HCT116 (cell line): ENCODE measurements around the gene POLA1. TPM values are rescaled to one million over a fixed set of nuclear protein-coding genes. Genes with fewer than 3 reads are reported as not detected.

Experiments
- ATAC-seq: fragments of 200-7000 bp; cut with Tn5 transposase; 2 replicates; pipeline ENCODE4 v1.9.1; 2020; ENCODE audit warnings: mild to moderate bottlenecking, moderate library complexity
- BruUV-seq: library from RNA; stranded (reverse); fragments of 400-500 nt; replicated peaks from 2 replicates; lab custom pipeline; 2021; lab: Mats Ljungman, UMichigan
- CTCF ChIA-PET: fragments of 300-600 bp; sonication (Branson Sonifier 250); formaldehyde crosslinking; loops from one replicate; lab custom pipeline; 2021; ENCODE audit warnings: antibody characterized with exemption; lab: Charles Lee
- POLR2A ChIA-PET: fragments of 300-600, 350-600 bp; sonication (Branson Sonifier 250); formaldehyde crosslinking; loops from one replicate; lab custom pipeline; 2021; ENCODE audit warnings: antibody characterized with exemption; lab: Charles Lee
- RAD21 ChIA-PET, 2 experiments: fragments of 300-600 bp; sonication (Branson Sonifier 250); formaldehyde crosslinking; loops; one replicate each; lab custom pipeline; 2023; ENCODE audit warnings: low total read pairs in 2 of 2; ENCODE audit not compliant: uncharacterized antibody in 2 of 2, unreplicated experiment in 2 of 2, low non-redundant PET in 1 of 2; lab: Charles Lee
- DNase-seq: peaks from one replicate; pipeline ENCODE4 v3.0.0-alpha.2; 2010; ENCODE audit warnings: low read depth, low spot score
- H2AFZ ChIP-seq: fragments of 200-600 bp; shearing (Covaris generic), sonication (generic); 2 replicates; pipeline ENCODE4 v1.6.1; 2017; ENCODE audit warnings: low read depth, mixed run types, mixed read lengths, antibody characterized with exemption, low read length; ENCODE audit not compliant: poor library complexity, severe bottlenecking
- H3K27ac ChIP-seq: 2 replicates; pipeline ENCODE4 v1.5.1; 2012; ENCODE audit warnings: low read depth, low read length
- H3K27me3 ChIP-seq: fragments of 200-600 bp; sonication (generic); 2 replicates; pipeline ENCODE4 v1.6.1; 2016; ENCODE audit warnings: mixed run types, low read length, mixed read lengths; ENCODE audit not compliant: insufficient read depth
- H3K36me3 ChIP-seq, 2 experiments: fragments of 200-500 bp in 1 of 2; fragments of 200-600 bp in 1 of 2; sonication (Bioruptor generic) in 1 of 2; sonication (generic) in 1 of 2; 2 replicates each; pipeline versions ENCODE4 v1.5.1 to v1.6.1; 2014 to 2016; ENCODE audit warnings: low read length in 2 of 2, inconsistent platforms in 1 of 2, mixed read lengths in 1 of 2, mixed run types in 1 of 2; ENCODE audit not compliant: insufficient read depth in 2 of 2, control insufficient read depth in 1 of 2
- H3K4me1 ChIP-seq, 2 experiments: fragments of 200-600 bp in 1 of 2; sonication (generic) in 1 of 2; 2 replicates each; pipeline versions ENCODE4 v1.5.1 to v1.6.1; 2012 to 2017; ENCODE audit warnings: low read length in 2 of 2, inconsistent platforms in 1 of 2, mild to moderate bottlenecking in 1 of 2, mixed read lengths in 1 of 2, mixed run types in 1 of 2, moderate library complexity in 1 of 2; ENCODE audit not compliant: insufficient read depth in 2 of 2, control insufficient read depth in 1 of 2
- H3K4me2 ChIP-seq: fragments of 200-600 bp; sonication (generic); 2 replicates; pipeline ENCODE4 v1.6.1; 2017; ENCODE audit warnings: mixed run types, low read length, mixed read lengths
- H3K4me3 ChIP-seq, 2 experiments: fragments of 200-600 bp in 1 of 2; sonication (generic) in 1 of 2; replicated peaks in 1 of 2; 2 replicates each; pipeline ENCODE4 v1.5.1; 2011 to 2016; ENCODE audit warnings: low read length in 2 of 2, control low read depth in 1 of 2, low read depth in 1 of 2, mild to moderate bottlenecking in 1 of 2, mixed read lengths in 1 of 2, mixed run types in 1 of 2
- H3K79me2 ChIP-seq: fragments of 200-600 bp; sonication (generic); 2 replicates; pipeline ENCODE4 v1.6.1; 2017; ENCODE audit warnings: mild to moderate bottlenecking, mixed run types, low read length, moderate library complexity, mixed read lengths; ENCODE audit not compliant: insufficient read depth
- H3K9ac ChIP-seq: fragments of 200-600 bp; sonication (generic); 2 replicates; pipeline ENCODE4 v1.6.1; 2016; ENCODE audit warnings: low read length, mixed read lengths
- H3K9me2 ChIP-seq: fragments of 200-600 bp; sonication (generic), shearing (Covaris generic); 2 replicates; pipeline ENCODE4 v1.6.1; 2017; ENCODE audit warnings: mixed run types, mild to moderate bottlenecking, moderate library complexity; ENCODE audit not compliant: insufficient read depth
- H3K9me3 ChIP-seq, 2 experiments: fragments of 200-500 bp in 1 of 2; fragments of 200-600 bp in 1 of 2; sonication (Bioruptor generic) in 1 of 2; sonication (generic) in 1 of 2; 2 replicates each; pipeline ENCODE4 v1.6.1; 2014 to 2017; ENCODE audit warnings: low read length in 2 of 2, mixed read lengths in 2 of 2, inconsistent platforms in 1 of 2, low read depth in 1 of 2, mild to moderate bottlenecking in 1 of 2, mixed run types in 1 of 2, moderate library complexity in 1 of 2; ENCODE audit not compliant: control insufficient read depth in 1 of 2, insufficient read depth in 1 of 2
- H4K20me1 ChIP-seq: fragments of 200-600 bp; sonication (generic), shearing (Covaris generic); 2 replicates; pipeline ENCODE4 v1.6.1; 2017; ENCODE audit warnings: mixed run types, mild to moderate bottlenecking, moderate library complexity; ENCODE audit not compliant: insufficient read depth
- ATF3 ChIP-seq: IDR thresholded peaks from 2 replicates; pipeline ENCODE4 v1.6.1; 2012
- CEBPB ChIP-seq: IDR thresholded peaks from 2 replicates; pipeline ENCODE4 v1.6.1; 2012; ENCODE audit warnings: low read depth
- CTCF ChIP-seq, 3 experiments: fragments of 200-600 bp in 1 of 3; sonication (generic) in 1 of 3; IDR thresholded peaks in 2 of 3; conservative IDR thresholded peaks in 1 of 3; 2 replicates each; pipeline ENCODE4 v1.5.1; 2012 to 2017; ENCODE audit warnings: low read depth in 2 of 3, low read length in 2 of 3, antibody characterized with exemption in 1 of 3, borderline replicate concordance in 1 of 3, control low read depth in 1 of 3, mild to moderate bottlenecking in 1 of 3, mixed read lengths in 1 of 3, mixed run types in 1 of 3, moderate library complexity in 1 of 3; ENCODE audit not compliant: insufficient read depth in 1 of 3
- POLR2AphosphoS5 ChIP-seq: IDR thresholded peaks from 2 replicates; pipeline ENCODE4 v1.6.1; 2011; ENCODE audit warnings: mild to moderate bottlenecking, low read depth, low read length, moderate library complexity
- REST ChIP-seq: IDR thresholded peaks from 2 replicates; pipeline ENCODE4 v1.6.1; 2012; ENCODE audit warnings: low read depth
- TCF7L2 ChIP-seq: IDR thresholded peaks from 2 replicates; pipeline ENCODE4 v1.7.0; 2011; ENCODE audit warnings: borderline replicate concordance, inconsistent platforms; ENCODE audit not compliant: insufficient read depth, insufficient read length; ENCODE audit errors: extremely low read depth
- ZNF274 ChIP-seq: fragments of 200-500 bp; sonication (Bioruptor generic); IDR thresholded peaks from 2 replicates; pipeline ENCODE4 v1.6.1; 2014; ENCODE audit warnings: mild to moderate bottlenecking, low read depth, low read length, inconsistent platforms
- intact Hi-C: fragments of 100-400 bp; cut with micrococcal nuclease; formaldehyde crosslinking; loops from 2 replicates; pipeline ENCODE4 v1.10.0; 2022
- total RNA-seq: library from RNA; stranded (reverse); gene quantifications from one replicate; pipeline ENCODE4 v1.2.1, GENCODE V29; 2021; ENCODE audit not compliant: unreplicated experiment

Gene POLA1
- total RNA-seq, 1 experiment from 2014 or later, result 27.0 TPM

- Histone ChIP-seq H3K9me2 (no peaks in the 10 kb centered on the region), H2AFZ (no peak overlapping the region), H3K4me2 (no peak overlapping the region), H3K9me3 (no peaks in the 10 kb centered on the region), H3K27me3 (no peaks in the 10 kb centered on the region), H3K79me2 (no peaks in the 10 kb centered on the region), H3K27ac (no peak overlapping the region), H4K20me1 (no peaks in the 10 kb centered on the region), H3K36me3 (no peaks in the 10 kb centered on the region), H3K4me3 (no peak overlapping the region), H3K9ac (no peak overlapping the region), H3K4me1 (no peaks in the 10 kb centered on the region)
- ChIA-PET CTCF (no interaction called here), RAD21 (no interaction called here), POLR2A (no interaction called here)
- intact Hi-C loops, result no loop called here
- DNase-seq, result no peak
- no TSS peak for BruUV-seq
- TF ChIP-seq CTCF (IDR thresholded peaks at IDR 0.05 in 2 of 3, conservative IDR thresholded peaks at IDR 0.05 in 1 of 3; ENCODE audit: borderline replicate concordance in 1 of 3, insufficient read depth in 1 of 3, low read depth in 2 of 3, low read length in 2 of 3) (no peak), POLR2AphosphoS5 (no peak), ZNF274 (no peak)
- TF ChIP-seq, all 23 proteins: peak for 0
- no peak for ATAC-seq
These were observed 308.9 kb downstream of the POLA1 start for GRCh38 chrX:25002661-25003020.

GRCh38 chrX:25003066-25003849, 309.5 kb downstream of the POLA1 start:
- RAD21 ChIA-PET, result no interaction called here
- H2AFZ ChIP-seq, result no peak overlapping the region
- H3K9me3 ChIP-seq, result no peaks in the 10 kb centered on the region
- intact Hi-C loops, result no loop called here
- H3K9me2 ChIP-seq, result no peaks in the 10 kb centered on the region
- POLR2A ChIA-PET, result no interaction called here
- no peak overlapping the region for H3K9ac ChIP-seq
- no peak overlapping the region for H3K4me2 ChIP-seq
- CTCF ChIA-PET, result no interaction called here
- ATAC-seq, result no peak
- no peak overlapping the region for H3K4me3 ChIP-seq
- no peaks in the 10 kb centered on the region for H3K27me3 ChIP-seq
- DNase-seq, result no peak
- no peak overlapping the region for H3K27ac ChIP-seq
- no peaks in the 10 kb centered on the region for H3K4me1 ChIP-seq
- H4K20me1 ChIP-seq, result no peaks in the 10 kb centered on the region
- H3K36me3 ChIP-seq, result no peaks in the 10 kb centered on the region
- BruUV-seq, result no TSS peak
- TF ChIP-seq CEBPB (no peak), TCF7L2 (no peak), ATF3 (no peak), POLR2AphosphoS5 (no peak), REST (no peak)
- no peaks in the 10 kb centered on the region for H3K79me2 ChIP-seq
